Stimulated activated naive CD8-positive, alpha-beta T cell treated with anti-CD3 and anti-CD28 coated beads, Interleukin-15, Interleukin-2, amounts not matched to agents 100 ng/mL and 50 ng/mL, for 24 hours (primary cell): ENCODE measurements around the gene OGG1.
"Not testable (repeated sequence)": the region's sequence is repeated elsewhere in the genome, so short reads cannot be mapped to it uniquely, and the experiment has no call there.

ENCODE experiments used
- H3K27ac Mint-ChIP-seq: one replicate; pipeline ENCODE4 v1.8.0; 2021; ENCODE audit warnings: mild to moderate bottlenecking, mixed read lengths
- H3K27me3 Mint-ChIP-seq: one replicate; pipeline ENCODE4 v1.8.0; 2021; ENCODE audit warnings: mixed read lengths
- H3K36me3 Mint-ChIP-seq: one replicate; pipeline ENCODE4 v1.8.0; 2021; ENCODE audit warnings: low read depth, mixed read lengths
- H3K4me1 Mint-ChIP-seq: one replicate; pipeline ENCODE4 v1.8.0; 2021; ENCODE audit warnings: low read depth, mixed read lengths
- H3K4me3 Mint-ChIP-seq: one replicate; pipeline ENCODE4 v1.8.0; 2021; ENCODE audit warnings: mild to moderate bottlenecking, mixed read lengths
- H3K9me3 Mint-ChIP-seq: one replicate; pipeline ENCODE4 v1.8.0; 2021; ENCODE audit warnings: mixed read lengths

OGG1 gene

GRCh38 chr3:9767418-9767817 lies 17.7 kb downstream of the OGG1 start:
- Mint-ChIP-seq H3K36me3 (peaks cover 18% of the 10 kb centered on the region), H3K9me3 (no peaks in the 10 kb centered on the region), H3K27ac (no peak overlapping the region), H3K4me1 (peaks cover 28% of the 10 kb centered on the region), H3K27me3 (no peaks in the 10 kb centered on the region), H3K4me3 (no peak overlapping the region)

- no peaks in the 10 kb centered on the region for H3K9me3 Mint-ChIP-seq
- peaks cover 28% of the 10 kb centered on the region for H3K4me1 Mint-ChIP-seq
- peaks cover 18% of the 10 kb centered on the region for H3K36me3 Mint-ChIP-seq
- H3K27ac Mint-ChIP-seq, result no peak overlapping the region
- no peaks in the 10 kb centered on the region for H3K27me3 Mint-ChIP-seq
- peak overlapping the region; percentile 81 for H3K4me3 Mint-ChIP-seq
These were observed 18.5 kb downstream of the OGG1 start for GRCh38 chr3:9768141-9768775.

GRCh38 chr3:9769012-9769411 lies 19.3 kb downstream of the OGG1 start:
- peak overlapping the region; percentile 65 for H3K27ac Mint-ChIP-seq

GRCh38 chr3:9769426-9770275 lies 19.9 kb downstream of the OGG1 start, which contains the start of gene CAMK1:
Gene CAMK1 (minus strand): TSS chr3:9769947. CDS start chr3:9767749, 2,198 bp downstream.
- Mint-ChIP-seq H3K27me3 (no peaks in the 10 kb centered on the region), H3K27ac (peak within 1 kb of the TSS; percentile 77)

More at GRCh38 chr3:9769012-9769411, 19.3 kb downstream of the OGG1 start:
- Mint-ChIP-seq H3K4me3 (peak overlapping the region; percentile 81), H3K27me3 (no peaks in the 10 kb centered on the region), H3K36me3 (peaks cover 16% of the 10 kb centered on the region), H3K4me1 (peaks cover 28% of the 10 kb centered on the region), H3K9me3 (no peaks in the 10 kb centered on the region)

GRCh38 chr3:9770276-9770812 lies 20.6 kb downstream of the OGG1 start:
- no peaks in the 10 kb centered on the region for H3K9me3 Mint-ChIP-seq
- H3K4me1 Mint-ChIP-seq, result peaks cover 28% of the 10 kb centered on the region
- no peaks in the 10 kb centered on the region for H3K27me3 Mint-ChIP-seq
- peaks cover 9% of the 10 kb centered on the region for H3K36me3 Mint-ChIP-seq
- H3K4me3 Mint-ChIP-seq, result peak overlapping the region; percentile 81
- peak overlapping the region; percentile 77 for H3K27ac Mint-ChIP-seq

More at GRCh38 chr3:9769426-9770275, 19.9 kb downstream of the OGG1 start, which contains the start of gene CAMK1:
- H3K4me1 Mint-ChIP-seq, result peaks cover 28% of the 10 kb centered on the region
- H3K4me3 Mint-ChIP-seq, result peak within 1 kb of the TSS; percentile 81
- H3K36me3 Mint-ChIP-seq, result peaks cover 15% of the 10 kb centered on the region
- no peaks in the 10 kb centered on the region for H3K9me3 Mint-ChIP-seq

GRCh38 chr3:9771007-9771406 lies 21.3 kb downstream of the OGG1 start:
- H3K27ac Mint-ChIP-seq, result peak overlapping the region; percentile 57
- H3K4me3 Mint-ChIP-seq, H3K36me3 Mint-ChIP-seq, H3K27me3 Mint-ChIP-seq, H3K9me3 Mint-ChIP-seq: not testable (repeated sequence)
- H3K4me1 Mint-ChIP-seq, result peaks cover 30% of the 10 kb centered on the region

- Mint-ChIP-seq H3K4me3 (peak overlapping the region; percentile 35), H3K4me1 (peaks cover 60% of the 10 kb centered on the region), H3K27ac (peak overlapping the region; percentile 93), H3K27me3 (no peaks in the 10 kb centered on the region), H3K36me3 (peaks cover 20% of the 10 kb centered on the region), H3K9me3 (no peaks in the 10 kb centered on the region)
These were observed 27.3 kb downstream of the OGG1 start for GRCh38 chr3:9776896-9777693.

- H3K27me3 Mint-ChIP-seq, result no peaks in the 10 kb centered on the region
- H3K9me3 Mint-ChIP-seq, result no peaks in the 10 kb centered on the region
- peaks cover 25% of the 10 kb centered on the region for H3K36me3 Mint-ChIP-seq
- H3K4me1 Mint-ChIP-seq, result peaks cover 64% of the 10 kb centered on the region
- peak overlapping the region; percentile 93 for H3K27ac Mint-ChIP-seq
- peak overlapping the region; percentile 35 for H3K4me3 Mint-ChIP-seq
These were observed 27.9 kb downstream of the OGG1 start for GRCh38 chr3:9777694-9778021.

- peak overlapping the region; percentile 35 for H3K4me3 Mint-ChIP-seq
- no peaks in the 10 kb centered on the region for H3K9me3 Mint-ChIP-seq
- H3K27ac Mint-ChIP-seq, result peak overlapping the region; percentile 93
- peaks cover 64% of the 10 kb centered on the region for H3K4me1 Mint-ChIP-seq
- no peaks in the 10 kb centered on the region for H3K27me3 Mint-ChIP-seq
- peaks cover 30% of the 10 kb centered on the region for H3K36me3 Mint-ChIP-seq
These were observed 28.7 kb downstream of the OGG1 start for GRCh38 chr3:9778143-9779074.

- H3K4me3 Mint-ChIP-seq, result peak overlapping the region; percentile 45
- peaks cover 30% of the 10 kb centered on the region for H3K36me3 Mint-ChIP-seq
- peak overlapping the region; percentile 93 for H3K27ac Mint-ChIP-seq
- peaks cover 64% of the 10 kb centered on the region for H3K4me1 Mint-ChIP-seq
- no peaks in the 10 kb centered on the region for H3K9me3 Mint-ChIP-seq
- H3K27me3 Mint-ChIP-seq, result no peaks in the 10 kb centered on the region
These were observed 29.4 kb downstream of the OGG1 start for GRCh38 chr3:9779075-9779593.

- no peaks in the 10 kb centered on the region for H3K27me3 Mint-ChIP-seq
- peak overlapping the region; percentile 45 for H3K4me3 Mint-ChIP-seq
- H3K36me3 Mint-ChIP-seq, result peaks cover 34% of the 10 kb centered on the region
- peak overlapping the region; percentile 93 for H3K27ac Mint-ChIP-seq
- no peaks in the 10 kb centered on the region for H3K9me3 Mint-ChIP-seq
- H3K4me1 Mint-ChIP-seq, result peaks cover 64% of the 10 kb centered on the region
These were observed 30.1 kb downstream of the OGG1 start for GRCh38 chr3:9779721-9780457.

GRCh38 chr3:9780458-9780812 lies 30.7 kb downstream of the OGG1 start:
- Mint-ChIP-seq H3K4me1 (peaks cover 60% of the 10 kb centered on the region), H3K36me3 (peaks cover 38% of the 10 kb centered on the region), H3K27ac (peak overlapping the region; percentile 93), H3K9me3 (no peaks in the 10 kb centered on the region), H3K27me3 (no peaks in the 10 kb centered on the region), H3K4me3 (peak overlapping the region; percentile 45)

- Mint-ChIP-seq H3K9me3 (no peaks in the 10 kb centered on the region), H3K36me3 (peaks cover 42% of the 10 kb centered on the region), H3K27ac (peak overlapping the region; percentile 93), H3K4me3 (peak overlapping the region; percentile 45), H3K27me3 (no peaks in the 10 kb centered on the region), H3K4me1 (peaks cover 60% of the 10 kb centered on the region)
These were observed 31.2 kb downstream of the OGG1 start for GRCh38 chr3:9780910-9781309.
